GM18867 (cell line): ENCODE data around the gene VTCN1.
"Not testable (repeated sequence)": the region's sequence is repeated elsewhere in the genome, so short reads cannot be mapped to it uniquely, and the experiment has no call there.

Experiments
- ATAC-seq: cut with Tn5 transposase; IDR thresholded peaks from one replicate; pipeline ENCODE4 v1.9.1; 2021; ENCODE audit warnings: mild to moderate bottlenecking, moderate library complexity; ENCODE audit not compliant: unreplicated experiment

Gene VTCN1, protein sequence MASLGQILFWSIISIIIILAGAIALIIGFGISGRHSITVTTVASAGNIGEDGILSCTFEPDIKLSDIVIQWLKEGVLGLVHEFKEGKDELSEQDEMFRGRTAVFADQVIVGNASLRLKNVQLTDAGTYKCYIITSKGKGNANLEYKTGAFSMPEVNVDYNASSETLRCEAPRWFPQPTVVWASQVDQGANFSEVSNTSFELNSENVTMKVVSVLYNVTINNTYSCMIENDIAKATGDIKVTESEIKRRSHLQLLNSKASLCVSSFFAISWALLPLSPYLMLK

DNA sequence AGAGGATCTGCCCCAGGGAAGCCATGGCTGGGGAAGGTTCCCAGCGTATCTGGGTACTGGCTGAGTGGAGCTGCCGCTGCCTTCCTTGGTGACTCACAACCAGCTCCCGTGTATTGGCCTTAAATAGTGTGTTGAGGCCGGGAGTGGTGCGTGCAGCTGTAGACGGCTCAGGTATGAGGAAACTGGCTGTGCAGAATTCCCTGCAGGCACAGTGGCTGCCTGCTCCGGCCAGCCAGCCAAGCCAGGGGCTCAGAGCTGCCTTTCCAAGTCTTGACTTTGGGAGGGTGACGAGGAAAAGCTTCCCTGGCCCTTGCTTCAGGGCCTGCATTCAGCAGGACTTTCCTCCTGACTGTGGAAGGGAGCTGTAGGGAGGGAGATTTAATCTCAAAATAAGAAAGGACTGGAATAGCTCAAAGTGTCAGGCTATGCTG, at the start of gene VTCN1:
TSS of gene VTCN1 (minus strand) at position 97 of the 431 bp plus-strand sequence. CDS start at position 25, 72 bp downstream.
- no peak for ATAC-seq

DNA sequence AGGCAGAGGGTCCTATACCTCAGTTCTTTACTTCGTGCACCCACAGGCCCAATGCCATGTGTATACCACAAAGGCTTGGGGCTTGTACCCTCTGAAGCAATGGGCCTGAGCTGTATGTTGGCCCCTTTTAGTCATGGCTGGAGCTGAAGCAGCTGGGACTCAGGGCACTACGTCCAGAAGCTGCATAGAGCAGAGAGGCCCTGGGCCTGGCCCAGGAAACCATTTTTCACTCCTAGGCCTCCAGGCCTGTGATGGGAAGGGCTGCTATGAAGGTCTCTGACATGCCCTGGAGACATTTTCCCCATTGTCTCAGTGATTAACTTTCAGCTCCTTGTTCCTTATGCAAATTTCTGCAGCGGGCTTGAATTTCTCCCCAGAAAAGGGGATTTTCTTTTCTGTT, 48.1 kb upstream of the VTCN1 start:
- no peak for ATAC-seq

DNA sequence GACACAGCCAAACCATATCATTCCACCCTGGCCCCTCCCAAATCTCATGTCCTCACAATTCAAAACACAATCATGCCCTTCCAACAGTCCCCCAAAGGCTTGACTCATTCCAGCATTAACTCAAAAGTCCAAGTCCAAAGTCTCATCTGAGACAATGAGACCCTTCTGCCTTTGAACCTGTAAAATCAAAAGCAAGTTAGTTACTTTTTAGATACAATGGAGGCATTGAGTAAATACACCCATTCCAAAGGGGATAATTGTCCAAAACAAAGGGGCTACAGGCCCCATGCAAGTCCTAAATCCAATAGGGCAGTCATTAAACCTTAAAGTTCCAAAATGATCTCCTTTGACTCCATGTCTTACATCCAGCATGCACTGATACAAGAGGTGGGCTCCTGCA, 47.3 kb upstream of the VTCN1 start:
- ATAC-seq = not testable (repeated sequence)

DNA sequence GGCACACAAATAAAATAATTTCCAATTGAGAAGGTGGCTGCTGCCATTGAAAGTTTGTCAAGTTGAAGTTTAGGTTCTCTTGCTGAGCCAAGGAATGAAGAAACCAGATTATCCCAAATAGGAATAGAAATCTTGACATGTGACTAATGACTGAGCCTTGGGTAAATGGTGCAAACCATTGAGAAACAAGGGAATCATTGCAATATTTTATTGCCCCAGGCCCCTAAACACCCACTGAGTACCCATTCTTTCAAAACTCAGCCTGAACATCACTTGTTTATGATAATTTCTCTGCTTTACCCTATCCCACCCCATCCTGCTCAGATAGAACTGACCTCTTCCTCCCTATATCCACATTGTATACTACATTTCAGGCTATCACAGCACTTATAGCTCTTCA, 46.6 kb upstream of the VTCN1 start:
- no peak for ATAC-seq

DNA sequence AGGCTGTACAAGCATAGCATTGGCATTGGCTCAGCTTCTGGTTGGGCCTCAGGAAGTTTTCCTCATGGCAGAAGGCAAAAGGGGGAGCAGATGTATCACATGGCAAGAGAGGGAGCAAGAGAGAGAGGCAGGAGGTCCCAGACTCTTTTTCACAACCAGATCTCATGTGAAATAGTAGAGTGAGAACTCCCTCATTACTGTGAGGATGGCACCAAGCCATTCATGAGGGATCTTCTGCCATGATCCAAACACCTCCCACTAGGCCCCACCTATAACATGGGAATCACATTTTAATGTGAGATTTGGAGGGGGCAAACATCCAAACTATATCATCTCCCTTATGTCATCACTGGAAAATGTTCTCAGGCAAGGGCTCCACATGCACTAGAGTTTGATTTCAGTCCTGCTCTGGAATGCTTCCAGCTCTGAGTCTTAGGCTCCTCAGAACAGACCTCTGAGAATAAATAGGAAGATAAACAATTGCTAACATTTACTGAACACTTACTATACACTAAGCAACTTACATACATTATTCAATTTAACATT, 39.4 kb upstream of the VTCN1 start:
- ATAC-seq = no peak

DNA sequence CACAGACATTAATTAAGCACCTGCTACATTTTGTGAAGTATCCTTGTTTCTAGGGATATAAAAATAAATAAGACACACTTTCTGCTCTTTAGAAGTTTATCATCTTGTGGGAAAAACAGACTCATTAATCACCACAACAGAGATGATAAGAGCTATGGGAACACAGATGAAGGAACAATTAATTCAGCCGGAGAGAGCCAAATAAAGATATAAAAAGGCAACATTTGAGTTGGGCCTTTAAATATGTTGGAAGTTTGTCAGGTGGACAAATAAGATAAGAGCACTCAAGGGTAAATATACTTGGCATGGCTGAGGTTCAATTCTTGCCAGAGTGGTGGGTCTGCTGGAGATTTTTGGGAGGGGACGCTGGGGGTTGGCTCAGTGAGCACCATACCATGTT, 34.2 kb upstream of the VTCN1 start:
- no peak for ATAC-seq

DNA sequence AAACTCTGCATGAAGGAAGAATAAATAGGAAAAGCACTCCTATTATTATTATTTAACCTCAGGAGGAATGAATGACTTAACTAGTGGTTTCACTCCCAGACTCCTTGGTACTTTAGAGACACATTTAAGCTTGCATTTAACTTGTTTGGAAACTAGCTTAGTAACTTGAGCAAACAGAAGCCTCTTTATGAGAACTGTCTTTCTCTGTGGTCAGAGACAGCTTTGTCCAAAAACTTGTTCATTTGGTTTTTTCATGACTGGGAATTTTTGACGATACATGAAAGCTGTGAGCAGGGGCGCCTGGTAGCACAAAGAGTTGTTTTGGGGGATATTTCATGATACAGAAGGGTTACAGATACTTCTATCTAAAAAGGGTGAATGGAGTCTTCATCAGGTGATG, 33.6 kb upstream of the VTCN1 start:
- ATAC-seq = no peak

DNA sequence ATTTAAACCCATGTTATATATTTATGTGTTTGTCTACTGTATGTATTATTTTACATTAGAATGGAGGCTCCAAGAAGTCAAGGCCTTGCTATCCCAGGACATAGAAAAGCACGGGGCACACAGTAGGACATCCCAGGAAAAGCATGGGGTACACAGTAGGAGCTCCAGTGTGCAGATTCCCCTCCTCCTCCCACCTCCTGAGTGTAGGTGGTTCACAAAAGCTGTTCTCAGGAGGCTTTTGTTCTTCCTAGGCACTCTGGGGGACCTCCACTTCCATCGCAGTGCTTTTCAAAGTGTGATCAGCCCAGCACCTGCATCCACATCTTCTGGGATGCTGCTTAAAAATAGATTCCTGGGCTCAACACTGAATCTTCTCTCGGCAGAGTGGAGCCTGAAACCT, 30.8 kb upstream of the VTCN1 start:
- no peak for ATAC-seq

DNA sequence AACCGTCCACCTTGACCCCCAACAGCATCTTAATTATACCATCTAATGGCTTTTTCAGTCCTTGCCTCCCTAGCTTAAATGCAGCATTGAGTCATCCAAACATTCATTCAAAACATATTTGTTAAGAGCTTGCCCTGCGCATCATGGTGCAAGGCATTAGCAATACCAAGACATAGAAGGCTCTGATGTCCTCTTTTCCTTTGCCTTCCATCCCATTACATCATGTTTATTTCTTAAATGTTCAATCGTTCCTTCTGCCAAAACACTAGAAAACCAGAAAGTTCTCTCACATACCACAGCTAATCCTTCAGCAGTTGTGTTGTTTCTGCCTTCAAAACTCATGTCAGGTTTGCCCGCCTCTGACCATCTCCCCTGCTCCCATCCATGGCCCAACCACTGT, 29.8 kb upstream of the VTCN1 start:
- no peak for ATAC-seq

DNA sequence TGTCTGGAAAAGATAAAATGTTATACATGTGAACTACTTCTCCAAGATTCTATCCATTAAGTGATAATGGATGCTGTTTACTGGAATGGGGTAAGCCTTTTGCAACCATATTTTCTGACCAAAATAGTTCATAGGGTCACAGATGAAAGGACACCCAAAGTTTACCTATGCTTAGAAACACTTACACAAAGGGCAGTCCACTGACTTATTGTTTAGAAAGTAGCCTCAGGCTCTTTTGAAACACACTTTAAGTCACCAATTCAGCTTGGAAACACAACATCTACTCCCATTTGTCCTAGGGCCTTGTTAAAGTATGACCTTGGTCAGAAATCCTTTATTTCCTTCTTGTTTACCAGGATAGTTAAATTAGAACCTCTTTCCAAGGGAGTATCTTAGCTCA, 28.7 kb upstream of the VTCN1 start:
- ATAC-seq = no peak

DNA sequence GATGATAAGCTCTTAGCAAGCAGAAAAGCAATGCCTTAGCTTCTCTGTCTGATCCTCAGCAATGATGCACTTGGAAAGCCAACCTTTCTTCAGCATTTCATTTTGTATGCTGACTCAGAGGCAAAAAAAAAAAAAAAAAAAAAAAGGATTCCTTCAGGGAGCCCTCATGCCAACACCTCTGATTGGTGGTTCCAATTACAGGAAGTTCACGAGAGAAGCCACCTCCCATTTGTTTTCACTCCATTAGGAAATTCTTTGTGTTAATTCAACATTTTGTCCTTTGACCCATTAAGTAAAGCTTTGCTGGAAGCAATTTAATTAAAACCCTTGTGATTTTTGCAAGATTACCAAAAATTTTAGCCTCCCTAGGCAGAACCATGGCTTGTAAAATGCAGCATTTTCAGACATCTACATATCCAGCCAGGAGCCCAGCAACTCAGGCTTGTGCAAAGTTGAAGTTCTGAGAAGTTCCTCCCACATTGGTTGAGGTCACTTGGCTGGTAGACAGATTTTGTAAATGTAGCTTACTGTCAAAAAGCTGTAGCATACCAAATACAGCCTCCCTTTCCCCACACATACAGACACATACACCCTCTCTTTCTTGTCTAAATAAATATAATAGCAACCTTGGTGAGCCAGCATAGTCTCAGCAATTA, 27.1 kb upstream of the VTCN1 start:
- no peak for ATAC-seq

DNA sequence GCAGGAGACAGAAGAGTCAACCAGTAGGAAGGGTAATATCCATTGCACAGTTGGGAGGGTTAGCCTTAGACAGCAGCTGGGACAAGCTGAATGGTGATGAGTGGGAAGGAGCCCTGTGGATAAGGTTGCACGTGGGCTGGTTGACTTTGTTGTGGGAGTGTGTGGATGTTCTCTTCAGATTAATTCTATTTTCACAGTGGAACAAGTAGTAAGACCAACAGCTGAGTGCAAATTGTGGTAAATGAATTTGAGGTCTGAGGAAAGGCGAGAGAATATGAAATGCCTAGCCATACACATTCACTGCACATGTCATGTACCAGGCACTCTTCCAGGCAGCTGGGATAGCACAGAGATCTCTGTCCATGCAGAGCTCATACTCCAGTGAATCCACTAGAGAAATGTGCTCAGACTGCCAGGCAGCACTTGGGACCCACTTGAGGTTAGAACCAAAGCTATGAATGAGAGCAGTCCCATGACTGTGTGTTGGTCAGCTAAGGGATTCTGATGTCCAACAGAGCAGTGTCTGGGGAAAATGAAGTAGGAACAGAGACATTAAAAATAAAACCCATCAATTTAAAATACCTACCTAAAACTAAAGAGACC, 25.2 kb upstream of the VTCN1 start:
- no peak for ATAC-seq

DNA sequence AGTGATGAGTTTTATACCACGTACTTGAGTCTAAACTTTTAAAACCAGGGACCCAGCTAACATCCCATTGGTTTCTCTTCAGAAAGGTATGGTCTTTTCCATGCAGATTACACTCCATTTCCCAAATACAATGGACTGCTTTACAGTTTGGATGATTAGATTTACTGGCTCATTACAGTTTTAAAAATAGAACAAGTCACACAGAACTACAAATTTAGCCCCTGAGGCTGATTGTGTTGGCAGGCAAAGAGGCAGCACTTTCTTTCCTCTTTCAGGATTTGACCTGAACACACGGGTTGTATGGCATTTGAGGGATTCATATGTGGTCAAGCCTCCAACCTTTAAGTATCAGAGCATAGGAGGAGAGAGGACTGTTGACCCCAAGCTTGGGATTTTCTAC, 21.8 kb upstream of the VTCN1 start:
- no peak for ATAC-seq

DNA sequence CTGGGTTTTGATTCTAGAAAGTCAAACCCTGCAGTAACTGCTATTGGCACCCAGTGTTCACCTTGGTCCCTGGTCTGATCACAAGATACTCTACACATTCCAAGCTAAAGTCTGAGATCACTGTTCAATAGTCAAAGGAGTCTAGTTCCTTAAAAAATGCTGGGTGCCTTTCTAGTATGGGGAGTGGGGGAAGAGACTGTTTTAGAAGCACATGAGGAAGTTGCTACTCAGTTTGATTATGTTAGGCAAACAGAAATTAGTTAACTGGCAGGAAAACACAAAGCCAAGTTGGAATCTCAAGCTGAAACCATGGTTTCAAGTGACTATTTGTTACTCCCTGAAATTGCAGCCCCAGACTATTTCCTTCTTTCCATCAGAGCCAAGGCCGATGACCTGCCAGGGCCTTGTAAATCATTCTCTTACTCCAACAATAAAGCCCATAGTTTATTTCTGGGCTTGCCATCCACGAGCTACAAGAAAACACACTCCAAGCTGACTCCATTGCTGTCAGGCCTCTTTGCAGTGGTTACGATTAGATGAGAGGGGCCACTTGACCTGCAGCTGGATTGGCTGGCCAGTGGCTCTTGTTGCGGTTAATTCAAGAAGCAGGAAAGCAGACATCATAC, 21.1 kb upstream of the VTCN1 start:
- ATAC-seq = no peak

DNA sequence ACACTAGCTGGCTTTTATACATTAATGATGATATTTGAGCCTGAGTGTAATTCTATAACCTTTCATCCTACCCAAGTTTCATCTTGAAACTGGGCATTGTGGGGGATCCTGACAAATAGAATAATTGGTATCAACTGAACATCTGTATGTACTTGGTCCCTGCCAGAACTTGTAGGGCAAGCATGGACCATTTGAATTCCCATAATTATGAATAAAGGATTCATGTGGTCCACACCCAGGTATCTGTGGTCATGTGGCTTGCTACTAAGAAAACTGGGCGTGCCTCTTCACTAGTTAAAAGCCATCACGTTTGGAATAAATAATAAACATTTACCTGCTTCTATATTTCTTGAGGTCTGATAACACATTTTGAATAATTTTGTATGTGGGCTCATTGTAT, 20.6 kb upstream of the VTCN1 start:
- ATAC-seq = no peak

DNA sequence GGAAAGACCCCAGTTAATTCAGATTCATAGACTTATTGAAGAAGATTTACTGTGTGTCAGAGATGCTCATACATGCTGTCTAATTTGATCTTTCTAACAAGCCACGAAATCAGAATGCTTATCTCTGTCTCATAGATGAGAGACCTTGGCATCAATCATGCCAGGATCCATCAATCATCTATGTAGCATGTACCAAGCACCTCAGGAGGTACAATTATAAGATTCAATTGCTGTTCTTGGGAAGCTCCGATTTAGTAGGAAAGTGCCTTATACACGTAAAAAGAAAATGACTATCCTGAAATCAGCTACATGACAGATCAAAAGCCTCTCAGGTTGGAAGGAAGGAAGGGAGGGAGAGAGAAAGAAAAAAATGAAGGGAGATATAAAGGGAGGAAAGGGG, 18.5 kb upstream of the VTCN1 start:
- ATAC-seq = no peak

DNA sequence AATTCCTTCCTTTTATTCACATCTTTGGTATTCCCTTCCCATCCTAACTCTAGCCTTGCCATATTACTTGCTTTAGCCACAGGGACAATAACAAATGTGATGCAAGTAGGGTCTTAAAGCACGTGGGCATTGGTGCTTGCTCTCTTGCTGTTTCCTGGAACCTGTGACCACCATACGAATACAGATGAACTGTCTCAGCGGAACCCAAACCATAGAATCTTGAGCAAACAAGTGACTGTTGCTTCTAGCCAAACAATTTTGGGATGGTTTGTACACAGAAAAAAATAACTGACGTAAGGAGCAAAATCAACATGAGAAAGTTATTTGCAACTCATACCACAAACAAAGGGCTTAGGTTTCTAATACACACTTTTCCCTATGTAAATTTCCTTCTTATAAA, 15.2 kb upstream of the VTCN1 start:
- no peak for ATAC-seq

DNA sequence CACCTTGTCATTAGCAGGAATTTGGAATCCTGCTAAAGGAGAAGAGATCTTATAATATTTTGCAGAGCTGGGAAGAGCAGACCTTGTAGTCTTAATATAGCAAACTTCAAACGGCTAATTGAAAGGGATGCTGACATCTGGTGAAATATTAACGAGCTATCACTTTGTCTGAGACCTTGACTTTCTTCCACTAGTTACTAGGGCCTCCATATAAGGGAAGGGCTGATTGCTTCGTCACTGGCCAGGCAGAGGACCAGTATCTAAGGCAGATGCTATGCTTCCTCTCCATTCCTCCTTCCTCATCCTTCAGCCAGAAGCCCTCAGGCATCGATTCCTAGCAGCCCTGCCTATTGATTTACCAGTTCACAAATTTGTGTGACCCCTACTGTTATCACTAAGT, 6.0 kb upstream of the VTCN1 start:
- ATAC-seq = no peak

DNA sequence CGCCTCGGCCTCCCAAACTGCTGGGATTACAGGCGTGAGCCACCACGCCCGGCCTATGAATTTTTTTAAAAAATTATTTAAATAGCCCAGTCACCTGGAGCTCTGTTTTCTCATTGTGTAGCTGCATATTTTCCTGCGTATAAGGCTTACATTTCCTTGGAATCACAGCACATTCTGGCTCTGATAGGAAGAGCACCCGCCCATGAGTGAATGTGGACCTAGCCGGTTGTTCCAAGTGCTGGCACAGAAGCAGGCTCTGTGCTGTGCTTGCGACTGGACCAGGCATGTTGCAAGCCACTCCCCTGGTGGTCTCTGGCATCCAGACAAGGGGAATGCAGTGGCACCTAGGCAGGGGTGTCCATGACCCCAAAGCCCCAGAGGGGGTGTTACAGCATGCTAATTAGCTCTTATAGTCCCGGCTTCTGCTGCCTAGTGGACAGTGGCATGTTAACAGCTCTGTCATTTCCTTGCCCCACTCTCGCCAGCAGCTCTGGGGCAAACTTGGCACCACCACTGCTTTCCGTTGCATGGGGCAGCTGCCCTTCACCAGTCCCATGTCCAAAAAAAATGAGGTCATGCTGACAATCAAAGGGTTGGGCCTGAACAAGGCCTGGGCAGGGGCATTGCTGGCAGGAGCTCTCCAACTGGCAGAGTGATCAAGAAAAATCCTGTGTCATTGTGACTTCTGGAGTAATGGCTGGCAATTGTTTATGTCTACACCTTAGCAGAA, 5.2 kb upstream of the VTCN1 start:
- ATAC-seq = no peak

DNA sequence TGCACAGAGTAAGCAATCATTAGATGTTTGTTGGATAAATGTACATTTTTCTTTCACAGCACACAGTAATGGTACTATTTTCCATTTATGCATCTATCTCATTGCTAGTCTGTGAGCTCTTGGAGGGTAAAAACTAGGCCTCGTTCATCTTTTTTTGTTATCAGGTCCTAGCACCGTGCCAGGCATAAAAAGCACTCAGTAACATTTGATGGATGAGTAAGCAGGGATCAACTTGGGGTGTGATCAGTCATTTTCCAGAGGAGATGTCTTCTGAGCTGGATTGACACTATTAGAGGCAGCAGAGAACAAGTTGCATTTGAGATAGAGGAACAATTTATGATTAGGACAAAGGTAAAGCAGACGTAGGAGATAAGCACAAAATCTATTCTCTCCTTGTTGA, 4.3 kb upstream of the VTCN1 start:
- no peak for ATAC-seq

DNA sequence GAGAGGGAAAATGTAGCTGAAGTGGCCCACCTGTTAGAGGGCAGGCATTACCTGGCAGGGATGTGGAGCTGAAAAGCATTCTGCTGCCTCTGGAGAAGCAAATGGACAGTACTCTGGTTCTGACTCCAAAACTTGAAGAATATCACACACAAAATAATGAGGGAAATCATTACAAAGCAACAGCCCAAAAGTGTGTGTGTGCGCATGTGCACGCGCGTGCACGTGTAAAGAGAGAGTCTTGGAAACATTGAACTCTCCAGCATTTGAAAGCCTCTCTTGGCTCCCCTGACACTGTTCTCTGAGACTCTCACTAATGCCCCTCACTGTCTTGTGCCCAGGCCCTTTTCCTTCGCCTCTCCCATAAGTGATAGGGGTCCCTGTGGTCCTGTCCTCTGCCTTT, 2.3 kb upstream of the VTCN1 start:
- ATAC-seq = no peak
